MCF 10A (cell line): Measurements from ENCODE around the gene LRRC45. TPM values are rescaled to one million over a fixed set of nuclear protein-coding genes. Genes with fewer than 3 reads are reported as not detected.

Source experiments
- BruUV-seq: library from RNA; stranded (reverse); fragments of 400-500 nt; replicated peaks from 2 replicates; lab custom pipeline; 2021; lab: Mats Ljungman, UMichigan
- CTCF ChIA-PET: fragments of 300-600 bp; sonication (Branson Sonifier 250); formaldehyde crosslinking; extraction: SDS; loops from one replicate; lab custom pipeline; 2021; ENCODE audit warnings: antibody characterized with exemption, inconsistent platforms; lab: Yijun Ruan, JAX
- POLR2A ChIA-PET: fragments of 300-600, 350-650 bp; sonication (Branson Sonifier 250); formaldehyde crosslinking; extraction: SDS; loops from one replicate; lab custom pipeline; 2020; ENCODE audit warnings: antibody characterized with exemption, inconsistent platforms; lab: Yijun Ruan, JAX
- DNase-seq: peaks from one replicate; pipeline ENCODE4 v3.0.0-alpha.2; 2018; ENCODE audit not compliant: unreplicated experiment
- H3K27ac Mint-ChIP-seq: one replicate; pipeline ENCODE4 v1.8.0; 2022; ENCODE audit warnings: mild to moderate bottlenecking, low read depth, mixed read lengths; ENCODE audit not compliant: unreplicated experiment
- H3K27me3 Mint-ChIP-seq: one replicate; pipeline ENCODE4 v1.8.0; 2022; ENCODE audit warnings: mixed read lengths; ENCODE audit not compliant: insufficient read depth, unreplicated experiment
- H3K36me3 Mint-ChIP-seq: one replicate; pipeline ENCODE4 v1.8.0; 2022; ENCODE audit warnings: mild to moderate bottlenecking, moderate library complexity, mixed read lengths; ENCODE audit not compliant: insufficient read depth, unreplicated experiment
- H3K4me1 Mint-ChIP-seq: one replicate; pipeline ENCODE4 v1.8.0; 2022; ENCODE audit warnings: mixed read lengths; ENCODE audit not compliant: insufficient read depth, unreplicated experiment
- H3K4me3 Mint-ChIP-seq: one replicate; pipeline ENCODE4 v1.8.0; 2022; ENCODE audit warnings: mild to moderate bottlenecking, moderate library complexity, mixed read lengths; ENCODE audit not compliant: unreplicated experiment
- H3K9me3 Mint-ChIP-seq: one replicate; pipeline ENCODE4 v1.8.0; 2022; ENCODE audit warnings: mixed read lengths; ENCODE audit not compliant: unreplicated experiment
- intact Hi-C: fragments of 100-400 bp; cut with micrococcal nuclease; formaldehyde crosslinking; loops from 2 replicates; pipeline ENCODE4 v1.14.1; 2022
- total RNA-seq: library from RNA; stranded (reverse); gene quantifications from 2 replicates; pipeline ENCODE4 v1.2.3, GENCODE V29; 2022
- TF ChIP-seq, protein P1 (sequence below): fragments of 200-600 bp; IDR thresholded peaks from one replicate; pipeline ENCODE4 v1.8.0; 2022; ENCODE audit warnings: antibody characterized with exemption, mild to moderate bottlenecking; ENCODE audit not compliant: unreplicated experiment

The LRRC45 gene
- total RNA-seq, 1 experiment from 2014 or later = 3.4 TPM

DNA sequence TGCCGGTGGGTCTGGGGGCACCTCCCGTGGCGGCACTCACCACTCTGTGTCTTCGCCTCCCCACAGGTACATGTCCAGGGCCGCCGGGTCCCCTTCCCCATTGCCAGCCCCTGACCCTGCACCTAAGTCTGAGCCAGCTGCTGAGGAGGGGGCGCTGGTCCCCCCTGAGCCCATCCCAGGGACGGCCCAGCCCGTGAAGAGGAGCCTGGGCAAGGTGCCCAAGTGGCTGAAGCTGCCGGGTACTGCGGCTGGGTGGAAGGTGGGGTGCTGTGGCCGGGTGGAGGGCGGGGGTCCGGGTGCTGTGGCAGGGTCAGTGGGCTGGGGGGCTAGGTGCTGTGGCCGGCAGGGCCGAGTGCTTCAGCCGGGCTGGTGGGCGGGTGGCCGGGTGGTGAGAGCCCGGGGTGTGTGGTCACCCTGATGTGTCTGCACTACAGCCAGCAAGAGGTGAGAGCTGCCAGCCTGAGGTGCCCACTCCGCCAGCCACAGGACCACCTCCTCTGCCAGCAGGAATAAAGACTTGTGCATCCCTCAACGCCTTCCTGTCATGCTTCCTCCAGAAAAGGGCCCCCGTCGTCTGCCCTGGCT is 6.1 kb upstream of the LRRC45 start:
- Mint-ChIP-seq H3K27ac (no peak overlapping the region), H3K27me3 (no peaks in the 10 kb centered on the region), H3K4me1 (peaks cover 10% of the 10 kb centered on the region), H3K9me3 (no peaks in the 10 kb centered on the region), H3K36me3 (peaks cover 5% of the 10 kb centered on the region), H3K4me3 (no peak overlapping the region)
- intact Hi-C loops = no loop called here
- BruUV-seq = no TSS peak
- ChIA-PET POLR2A (interaction anchor here (1.4 kb wide), 1 partner anchor 25 kb away, joined by 4 read pairs; no protein-coding TSS in a partner anchor), CTCF (interaction anchor here (0.7 to 1.5 kb wide), 2 partner anchors 13 to 56 kb away, joined by 4 read pairs; partner anchors contain the start of gene NOTUM)
- TF ChIP-seq, protein P1, sequence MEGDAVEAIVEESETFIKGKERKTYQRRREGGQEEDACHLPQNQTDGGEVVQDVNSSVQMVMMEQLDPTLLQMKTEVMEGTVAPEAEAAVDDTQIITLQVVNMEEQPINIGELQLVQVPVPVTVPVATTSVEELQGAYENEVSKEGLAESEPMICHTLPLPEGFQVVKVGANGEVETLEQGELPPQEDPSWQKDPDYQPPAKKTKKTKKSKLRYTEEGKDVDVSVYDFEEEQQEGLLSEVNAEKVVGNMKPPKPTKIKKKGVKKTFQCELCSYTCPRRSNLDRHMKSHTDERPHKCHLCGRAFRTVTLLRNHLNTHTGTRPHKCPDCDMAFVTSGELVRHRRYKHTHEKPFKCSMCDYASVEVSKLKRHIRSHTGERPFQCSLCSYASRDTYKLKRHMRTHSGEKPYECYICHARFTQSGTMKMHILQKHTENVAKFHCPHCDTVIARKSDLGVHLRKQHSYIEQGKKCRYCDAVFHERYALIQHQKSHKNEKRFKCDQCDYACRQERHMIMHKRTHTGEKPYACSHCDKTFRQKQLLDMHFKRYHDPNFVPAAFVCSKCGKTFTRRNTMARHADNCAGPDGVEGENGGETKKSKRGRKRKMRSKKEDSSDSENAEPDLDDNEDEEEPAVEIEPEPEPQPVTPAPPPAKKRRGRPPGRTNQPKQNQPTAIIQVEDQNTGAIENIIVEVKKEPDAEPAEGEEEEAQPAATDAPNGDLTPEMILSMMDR = no peak
- DNase-seq = no peak

DNA sequence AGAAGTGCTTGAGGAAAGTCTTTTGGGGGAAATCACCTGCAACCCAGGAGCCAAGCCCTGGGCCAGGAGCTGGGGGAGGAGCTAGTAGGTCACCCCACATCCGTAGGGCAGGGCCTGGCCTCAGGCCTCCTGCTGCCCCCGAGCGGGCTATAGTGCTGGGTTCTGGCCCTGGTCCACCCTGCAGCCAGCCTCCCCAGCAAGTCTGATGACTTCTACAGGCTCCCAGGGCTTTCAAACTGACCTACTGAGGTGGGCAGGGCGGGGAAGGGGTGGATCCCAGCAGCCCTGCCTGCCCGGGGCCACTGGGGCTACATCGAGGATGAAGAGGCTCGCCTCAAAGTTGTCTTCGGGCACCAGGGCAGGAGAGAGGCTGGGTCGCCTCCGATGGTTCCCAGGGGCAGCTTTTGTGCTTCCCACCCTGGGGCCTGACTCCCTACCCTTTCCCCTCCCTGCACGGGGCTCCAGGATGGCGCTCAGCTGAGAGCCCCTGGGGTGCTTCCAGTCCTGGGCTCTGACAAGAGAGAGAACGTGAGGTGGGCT is 5.4 kb upstream of the LRRC45 start:
- Mint-ChIP-seq H3K9me3 (no peaks in the 10 kb centered on the region), H3K4me3 (no peak overlapping the region), H3K36me3 (peaks cover 5% of the 10 kb centered on the region), H3K4me1 (peaks cover 10% of the 10 kb centered on the region), H3K27me3 (no peaks in the 10 kb centered on the region), H3K27ac (no peak overlapping the region)
- no peak for DNase-seq
- TF ChIP-seq, protein P1 = no peak
- POLR2A ChIA-PET = interaction anchor here (0.5 kb wide), 1 partner anchor 79 kb away, joined by 3 read pairs; no protein-coding TSS in a partner anchor
- BruUV-seq = no TSS peak
- intact Hi-C loops = no loop called here
- CTCF ChIA-PET = interaction anchor here (1.5 kb wide), 1 partner anchor 57 kb away, joined by 4 read pairs; the partner anchor contains the start of gene NOTUM

DNA sequence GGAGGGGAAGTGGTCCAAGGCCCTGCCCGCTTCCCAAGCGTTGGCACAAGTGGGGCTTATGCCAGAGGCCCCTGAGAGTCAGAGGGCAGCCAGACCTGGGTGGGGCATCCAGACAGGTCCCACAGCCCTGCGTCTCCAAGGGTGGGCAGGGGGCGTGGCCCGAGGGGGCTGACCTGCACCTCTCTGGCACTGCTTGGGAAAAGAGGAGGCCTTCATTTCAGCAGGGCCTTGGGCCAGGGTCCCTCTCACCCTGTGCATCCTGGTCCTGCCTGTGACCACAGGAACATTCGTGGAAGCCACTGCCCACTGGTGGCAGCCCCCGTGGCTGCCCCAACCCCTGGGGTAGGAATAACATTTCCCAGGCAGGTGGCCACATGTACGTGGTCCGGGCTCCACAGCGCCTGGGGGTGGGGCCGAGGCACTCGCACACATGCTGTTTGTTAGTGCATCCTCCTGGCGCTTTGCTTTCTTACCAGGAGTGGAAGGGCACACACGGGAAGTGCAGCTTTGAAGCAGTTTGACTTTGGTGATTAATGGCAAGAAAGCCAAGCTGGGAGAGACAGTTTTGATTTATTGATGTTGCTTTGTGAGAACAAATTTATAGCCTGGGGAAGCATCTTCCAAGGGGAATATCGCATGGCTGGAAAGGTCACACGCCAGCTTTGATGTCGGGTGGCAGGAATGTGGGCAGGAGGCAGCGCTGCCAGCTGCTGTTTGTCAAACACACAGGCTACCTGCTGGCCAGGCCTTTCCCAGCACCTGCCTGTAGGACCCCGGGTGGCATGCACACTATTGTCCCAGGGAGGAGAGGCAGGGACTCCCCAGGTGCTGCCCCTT is 4.7 kb upstream of the LRRC45 start:
- DNase-seq = no peak
- Mint-ChIP-seq H3K4me3 (no peak overlapping the region), H3K27ac (no peak overlapping the region), H3K9me3 (no peaks in the 10 kb centered on the region), H3K36me3 (peaks cover 5% of the 10 kb centered on the region), H3K4me1 (peaks cover 10% of the 10 kb centered on the region), H3K27me3 (no peaks in the 10 kb centered on the region)
- TF ChIP-seq, protein P1 = no peak
- POLR2A ChIA-PET = interaction anchor here (0.5 kb wide), 1 partner anchor 80 kb away, joined by 3 read pairs; no protein-coding TSS in a partner anchor
- no TSS peak for BruUV-seq
- intact Hi-C loops = no loop called here
- CTCF ChIA-PET = interaction anchor here (0.6 to 0.9 kb wide), 5 partner anchors 29 to 216 kb away, joined by 3 read pairs; no protein-coding TSS in a partner anchor
